ENCODE measurements around the gene NT5M.

Gene NT5M

GRCh38 chr17:17361543-17361866, 58.3 kb downstream of the NT5M start:
- Histone ChIP-seq H3K4me1 (ENCODE audit: control insufficient read depth, low read length) (no peaks in the 10 kb centered on the region), H3K9me2 (replicated peaks; ENCODE audit: control insufficient read depth, low read length) (no peaks in the 10 kb centered on the region), H3K4me2 (ENCODE audit: low read length) (no peak overlapping the region), H3F3A (ENCODE audit: control insufficient read depth, insufficient read depth) (no peaks in the 10 kb centered on the region), H3K27ac (ENCODE audit: low read depth, low read length) (no peak overlapping the region), H4K20me1 (ENCODE audit: control insufficient read depth, insufficient read depth, low read depth, low read length) (no peaks in the 10 kb centered on the region), H3K9me3 (ENCODE audit: control insufficient read depth, insufficient read depth, low read length) (peaks cover 7% of the 10 kb centered on the region; the same call in 1 of the 2 replicates), H3K79me2 (ENCODE audit: control insufficient read depth, low read length) (no peaks in the 10 kb centered on the region), H3K36me3 (ENCODE audit: control insufficient read depth, low read length) (no peaks in the 10 kb centered on the region), H3K27me3 (ENCODE audit: control insufficient read depth, low read length) (peaks cover 11% of the 10 kb centered on the region), H3K4me3 (ENCODE audit: low read length) (no peak overlapping the region)
- TF ChIP-seq CTCF (IDR thresholded peaks at IDR 0.05; ENCODE audit: low read depth, low read length, poor library complexity, severe bottlenecking), result no peak
- no peak for TF ChIP-seq EZH2phosphoT487 (IDR thresholded peaks at IDR 0.05; ENCODE audit: borderline replicate concordance, low read length)

- no peak overlapping the region for H3K4me3 ChIP-seq (ENCODE audit: low read length)
- no peaks in the 10 kb centered on the region for H3K9me2 ChIP-seq (replicated peaks; ENCODE audit: control insufficient read depth, low read length)
- H3K36me3 ChIP-seq (ENCODE audit: control insufficient read depth, low read length), result no peaks in the 10 kb centered on the region
- H3F3A ChIP-seq (ENCODE audit: control insufficient read depth, insufficient read depth), result no peaks in the 10 kb centered on the region
- no peaks in the 10 kb centered on the region for H3K4me1 ChIP-seq (ENCODE audit: control insufficient read depth, low read length)
- peaks cover 7% of the 10 kb centered on the region; the same call in 1 of the 2 replicates for H3K9me3 ChIP-seq (ENCODE audit: control insufficient read depth, insufficient read depth, low read length)
- TF ChIP-seq EZH2phosphoT487 (IDR thresholded peaks at IDR 0.05; ENCODE audit: borderline replicate concordance, low read length), result no peak
- no peak for TF ChIP-seq CTCF (IDR thresholded peaks at IDR 0.05; ENCODE audit: low read depth, low read length, poor library complexity, severe bottlenecking)
- H3K27ac ChIP-seq (ENCODE audit: low read depth, low read length), result no peak overlapping the region
- H4K20me1 ChIP-seq (ENCODE audit: control insufficient read depth, insufficient read depth, low read depth, low read length), result no peaks in the 10 kb centered on the region
- no peak overlapping the region for H3K4me2 ChIP-seq (ENCODE audit: low read length)
- no peaks in the 10 kb centered on the region for H3K79me2 ChIP-seq (ENCODE audit: control insufficient read depth, low read length)
- H3K27me3 ChIP-seq (ENCODE audit: control insufficient read depth, low read length), result peaks cover 14% of the 10 kb centered on the region
These were observed 58.8 kb downstream of the NT5M start for GRCh38 chr17:17361867-17362539.

DNA sequence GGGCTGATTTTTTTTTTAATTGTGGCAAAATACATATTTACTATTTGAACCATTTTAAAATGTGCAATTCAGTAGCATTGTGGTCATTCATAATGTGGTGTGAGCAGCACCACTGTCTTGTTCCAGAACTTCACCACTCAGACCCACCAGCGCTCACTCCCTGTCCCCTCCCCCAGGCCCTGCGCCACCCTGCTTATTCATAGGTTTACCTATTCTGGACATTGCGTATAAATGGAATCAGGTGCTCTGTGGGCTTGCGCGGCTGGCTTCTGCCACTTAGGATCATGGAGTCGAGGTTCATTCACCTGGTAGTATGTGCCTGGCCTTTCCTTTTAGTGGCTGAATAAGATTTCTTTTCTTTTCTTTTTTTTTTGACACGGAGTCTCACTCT, 59.4 kb downstream of the NT5M start:
- Histone ChIP-seq H3K27ac (ENCODE audit: low read depth, low read length) (no peak overlapping the region), H3K4me3 (ENCODE audit: low read length) (no peak overlapping the region), H3K4me1 (ENCODE audit: control insufficient read depth, low read length) (no peaks in the 10 kb centered on the region), H3K79me2 (ENCODE audit: control insufficient read depth, low read length) (no peaks in the 10 kb centered on the region), H3K4me2 (ENCODE audit: low read length) (no peak overlapping the region), H3F3A (ENCODE audit: control insufficient read depth, insufficient read depth) (no peaks in the 10 kb centered on the region), H4K20me1 (ENCODE audit: control insufficient read depth, insufficient read depth, low read depth, low read length) (no peaks in the 10 kb centered on the region), H3K9me3 (ENCODE audit: control insufficient read depth, insufficient read depth, low read length) (peaks cover 7% of the 10 kb centered on the region; the same call in 1 of the 2 replicates), H3K36me3 (ENCODE audit: control insufficient read depth, low read length) (no peaks in the 10 kb centered on the region), H3K9me2 (replicated peaks; ENCODE audit: control insufficient read depth, low read length) (no peaks in the 10 kb centered on the region), H3K27me3 (ENCODE audit: control insufficient read depth, low read length) (peaks cover 14% of the 10 kb centered on the region)
- TF ChIP-seq CTCF (IDR thresholded peaks at IDR 0.05; ENCODE audit: low read depth, low read length, poor library complexity, severe bottlenecking), result no peak
- no peak for TF ChIP-seq EZH2phosphoT487 (IDR thresholded peaks at IDR 0.05; ENCODE audit: borderline replicate concordance, low read length)

Measured in DOHH2 (cell line).